Mesenchymal stem cell (in vitro differentiated cells and primary cell): ENCODE measurements around the gene FKBP14.
A peak's percentile ranks its signal among the peaks of the same experiment; 100 is the strongest.

Experiments
- DNase-seq: peaks from one replicate; pipeline ENCODE4 v3.0.0-alpha.2; 2013
- H2AFZ ChIP-seq: one replicate; pipeline ENCODE4 v1.6.1; 2013; ENCODE audit warnings: low read depth, mild to moderate bottlenecking, control low read depth, inconsistent platforms, low read length, moderate library complexity
- H2AK5ac ChIP-seq: 2 replicates; pipeline ENCODE4 v1.6.1; 2013; ENCODE audit warnings: low read length, moderate library complexity, mild to moderate bottlenecking, inconsistent platforms; ENCODE audit not compliant: severe bottlenecking
- H2BK120ac ChIP-seq: one replicate; pipeline ENCODE4 v1.6.1; 2013; ENCODE audit warnings: low read depth, mild to moderate bottlenecking, inconsistent platforms, low read length, moderate library complexity
- H2BK12ac ChIP-seq, 2 experiments: one replicate each; pipeline ENCODE4 v1.6.1; 2013; ENCODE audit warnings: inconsistent platforms in 2 of 2, low read length in 2 of 2, mild to moderate bottlenecking in 2 of 2, moderate library complexity in 2 of 2, control low read depth in 1 of 2
- H2BK15ac ChIP-seq: one replicate; pipeline ENCODE4 v1.6.1; 2013; ENCODE audit warnings: mild to moderate bottlenecking, low read depth, inconsistent platforms; ENCODE audit not compliant: poor library complexity, severe bottlenecking
- H2BK5ac ChIP-seq: 2 replicates; pipeline ENCODE4 v1.6.1; 2013; ENCODE audit warnings: low read depth, mild to moderate bottlenecking, low read length, control low read depth, inconsistent platforms; ENCODE audit not compliant: poor library complexity, severe bottlenecking
- H3K14ac ChIP-seq, 2 experiments: one replicate each; pipeline ENCODE4 v1.6.1; 2013; ENCODE audit warnings: inconsistent platforms in 2 of 2, low read length in 2 of 2, control low read depth in 1 of 2, mild to moderate bottlenecking in 1 of 2, moderate library complexity in 1 of 2
- H3K18ac ChIP-seq, 2 experiments: one replicate each; pipeline ENCODE4 v1.6.1; 2013; ENCODE audit warnings: inconsistent platforms in 2 of 2, low read length in 2 of 2, control low read depth in 1 of 2, low read depth in 1 of 2, mild to moderate bottlenecking in 1 of 2
- H3K23ac ChIP-seq, 2 experiments: one replicate each; pipeline ENCODE4 v1.6.1; 2013; ENCODE audit warnings: inconsistent platforms in 2 of 2, low read length in 2 of 2, mild to moderate bottlenecking in 2 of 2, moderate library complexity in 2 of 2, control low read depth in 1 of 2
- H3K27ac ChIP-seq: 2 replicates; pipeline ENCODE4 v1.5.1; 2013; ENCODE audit warnings: mild to moderate bottlenecking, moderate library complexity, low read length, control low read depth, inconsistent platforms; ENCODE audit not compliant: poor library complexity, severe bottlenecking
- H3K27me3 ChIP-seq, 2 experiments: 2 replicates each; pipeline versions ENCODE4 v1.6.1 to v1.7.0; 2013; ENCODE audit warnings: low read length in 2 of 2, mild to moderate bottlenecking in 2 of 2, moderate library complexity in 2 of 2, control low read depth in 1 of 2, inconsistent platforms in 1 of 2; ENCODE audit not compliant: control insufficient read depth in 1 of 2, insufficient read depth in 1 of 2
- H3K36me3 ChIP-seq, 2 experiments: 2 replicates each; pipeline versions ENCODE4 v1.6.1 to v1.7.0; 2013; ENCODE audit warnings: low read length in 2 of 2, control low read depth in 1 of 2, inconsistent platforms in 1 of 2, low read depth in 1 of 2, mild to moderate bottlenecking in 1 of 2; ENCODE audit not compliant: insufficient read depth in 2 of 2, control insufficient read depth in 1 of 2
- H3K4ac ChIP-seq, 2 experiments: one replicate each; pipeline ENCODE4 v1.6.1; 2013; ENCODE audit warnings: inconsistent platforms in 2 of 2, low read length in 2 of 2, mild to moderate bottlenecking in 2 of 2, moderate library complexity in 2 of 2, control low read depth in 1 of 2, low read depth in 1 of 2
- H3K4me1 ChIP-seq: 2 replicates; pipeline ENCODE4 v1.6.1; 2013; ENCODE audit warnings: low read depth, low read length, control low read depth; ENCODE audit not compliant: control insufficient read depth, insufficient read depth
- H3K4me2 ChIP-seq: 2 replicates; pipeline ENCODE4 v1.6.1; 2013; ENCODE audit warnings: low read length, mild to moderate bottlenecking, inconsistent platforms; ENCODE audit not compliant: poor library complexity, severe bottlenecking
- H3K4me3 ChIP-seq, 2 experiments: 2 replicates each; pipeline versions ENCODE4 v1.5.1 to v1.7.0; 2013; ENCODE audit warnings: low read length in 2 of 2, mild to moderate bottlenecking in 2 of 2, control low read depth in 1 of 2, low read depth in 1 of 2; ENCODE audit not compliant: insufficient read depth in 1 of 2
- H3K79me1 ChIP-seq: replicated peaks from 2 replicates; pipeline ENCODE4 v1.6.1; 2013; ENCODE audit warnings: mild to moderate bottlenecking, control low read depth, low read length, inconsistent platforms; ENCODE audit not compliant: poor library complexity, severe bottlenecking
- H3K9ac ChIP-seq: 2 replicates; pipeline ENCODE4 v1.7.0; 2013; ENCODE audit warnings: mild to moderate bottlenecking, low read length, moderate library complexity
- H3K9me3 ChIP-seq: 2 replicates; pipeline ENCODE4 v1.7.0; 2013; ENCODE audit warnings: mild to moderate bottlenecking, low read length; ENCODE audit not compliant: control insufficient read depth
- H4K8ac ChIP-seq: one replicate; pipeline ENCODE4 v1.6.1; 2013; ENCODE audit warnings: inconsistent platforms, mild to moderate bottlenecking, low read length, moderate library complexity
- H4K91ac ChIP-seq: one replicate; pipeline ENCODE4 v1.6.1; 2013; ENCODE audit warnings: mild to moderate bottlenecking, low read length, inconsistent platforms
- WGBS: methylation state at CpG from one replicate; pipeline ENCODE4 v1.1.7; 2013; ENCODE audit warnings: mixed read lengths; 5-methylcytosine and 5-hydroxymethylcytosine counted together

Gene FKBP14

GRCh38 chr7:29971566-29972314 is 54.8 kb downstream of the FKBP14 start:
- Histone ChIP-seq H2BK15ac (no peak overlapping the region), H4K8ac (no peak overlapping the region), H3K4me2 (no peak overlapping the region), H3K4ac (no peak overlapping the region), H3K36me3 (peaks cover 0 to 19% of the 10 kb centered on the region in 2 experiments), H3K18ac (no peak overlapping the region), H3K23ac (no peak overlapping the region), H2AFZ (no peak overlapping the region), H3K4me1 (peaks cover 4% of the 10 kb centered on the region), H2BK120ac (no peak overlapping the region), H4K91ac (no peak overlapping the region), H3K9me3 (no peaks in the 10 kb centered on the region), H3K14ac (no peak overlapping the region), H3K27ac (no peak overlapping the region), H3K9ac (no peak overlapping the region), H3K27me3 (no peaks in the 10 kb centered on the region), H2BK12ac (no peak overlapping the region), H3K4me3 (no peak overlapping the region), H3K79me1 (peaks cover 6% of the 10 kb centered on the region), H2AK5ac (no peak overlapping the region), H2BK5ac (no peak overlapping the region)
- DNase-seq, result no peak
- WGBS, result 97% methylated on average over 3 of the region's 5 CpGs

DNA sequence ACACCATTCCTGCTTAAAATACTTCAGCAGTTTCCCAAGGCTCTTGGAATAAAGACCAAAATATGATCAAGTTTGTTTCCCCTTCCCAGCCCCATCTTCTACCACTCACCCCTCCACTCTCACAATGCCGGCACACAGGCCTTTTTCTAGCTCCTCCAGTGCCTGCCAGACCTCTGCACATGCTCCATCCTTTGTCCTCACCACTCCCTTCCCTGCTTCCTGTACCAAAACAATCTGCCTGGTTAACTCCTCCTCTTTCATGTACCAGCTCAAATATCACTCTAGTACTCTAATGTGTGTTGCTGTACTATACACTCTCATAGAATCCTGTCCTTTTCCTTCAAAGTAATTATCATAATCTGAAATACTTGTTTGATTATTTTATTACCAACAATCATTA is 56.3 kb downstream of the FKBP14 start:
- no peak overlapping the region for H3K9ac ChIP-seq
- H3K18ac ChIP-seq, result no peak overlapping the region
- no peak overlapping the region for H3K4me2 ChIP-seq
- no peak overlapping the region for H4K8ac ChIP-seq
- no peak overlapping the region for H3K4ac ChIP-seq
- no peaks in the 10 kb centered on the region for H3K27me3 ChIP-seq
- peaks cover 15% of the 10 kb centered on the region for H3K79me1 ChIP-seq
- H2BK12ac ChIP-seq, result no peak overlapping the region
- no peak overlapping the region for H2AK5ac ChIP-seq
- no peak overlapping the region for H3K14ac ChIP-seq
- DNase-seq, result no peak
- no peak overlapping the region for H3K27ac ChIP-seq
- H3K4me3 ChIP-seq, result no peak overlapping the region
- H2BK15ac ChIP-seq, result no peak overlapping the region
- WGBS, result 90% methylated on average over 1 of the region's 1 CpG
- no peak overlapping the region for H2BK120ac ChIP-seq
- H4K91ac ChIP-seq, result no peak overlapping the region
- H3K23ac ChIP-seq, result no peak overlapping the region
- H3K9me3 ChIP-seq, result no peaks in the 10 kb centered on the region
- no peak overlapping the region for H2AFZ ChIP-seq
- H3K36me3 ChIP-seq, result peaks cover 3 to 35% of the 10 kb centered on the region in 2 experiments
- no peak overlapping the region for H2BK5ac ChIP-seq
- peaks cover 4% of the 10 kb centered on the region for H3K4me1 ChIP-seq

GRCh38 chr7:29969738-29970137 is 56.8 kb downstream of the FKBP14 start:
- peaks cover 3 to 38% of the 10 kb centered on the region in 2 experiments for H3K36me3 ChIP-seq
- H2AK5ac ChIP-seq, result no peak overlapping the region
- H2BK15ac ChIP-seq, result no peak overlapping the region
- H3K18ac ChIP-seq, result no peak overlapping the region
- H3K4ac ChIP-seq, result no peak overlapping the region
- no peak overlapping the region for H3K27ac ChIP-seq
- H3K4me2 ChIP-seq, result no peak overlapping the region
- 70% methylated on average over 2 of the region's 2 CpGs for WGBS
- H2BK5ac ChIP-seq, result no peak overlapping the region
- H3K4me3 ChIP-seq, result no peak overlapping the region
- H4K91ac ChIP-seq, result no peak overlapping the region
- H4K8ac ChIP-seq, result no peak overlapping the region
- peak overlapping the region; percentile 9 for H3K9ac ChIP-seq
- H2BK12ac ChIP-seq, result no peak overlapping the region
- H3K4me1 ChIP-seq, result peaks cover 4% of the 10 kb centered on the region
- no peaks in the 10 kb centered on the region for H3K9me3 ChIP-seq
- H3K14ac ChIP-seq, result no peak overlapping the region
- no peaks in the 10 kb centered on the region for H3K27me3 ChIP-seq
- no peak overlapping the region for H2BK120ac ChIP-seq
- DNase-seq, result no peak
- H2AFZ ChIP-seq, result no peak overlapping the region
- H3K23ac ChIP-seq, result no peak overlapping the region
- peaks cover 15% of the 10 kb centered on the region for H3K79me1 ChIP-seq

GRCh38 chr7:29968683-29969395 is 57.7 kb downstream of the FKBP14 start:
- Histone ChIP-seq H3K27ac (peak overlapping the region; percentile 39), H2BK120ac (no peak overlapping the region), H2BK12ac (no peak overlapping the region), H3K4me3 (no peak overlapping the region), H2BK5ac (no peak overlapping the region), H4K8ac (no peak overlapping the region), H2AK5ac (no peak overlapping the region), H3K18ac (no peak overlapping the region), H3K4ac (peak overlapping the region in 1 of 2 experiments; percentile 16), H4K91ac (no peak overlapping the region), H3K23ac (no peak overlapping the region), H3K14ac (no peak overlapping the region), H3K4me2 (peak overlapping the region; percentile 26), H3K9me3 (no peaks in the 10 kb centered on the region), H2AFZ (no peak overlapping the region), H3K36me3 (peaks cover 3 to 44% of the 10 kb centered on the region in 2 experiments), H3K79me1 (peaks cover 16% of the 10 kb centered on the region), H3K27me3 (no peaks in the 10 kb centered on the region), H3K4me1 (peaks cover 4% of the 10 kb centered on the region), H3K9ac (peak overlapping the region; percentile 9), H2BK15ac (no peak overlapping the region)
- 40% methylated on average over 11 of the region's 12 CpGs for WGBS
- DNase-seq, result peak; percentile 82
